Upper lobe of left lung (tissue), 4 donors: ENCODE results near the gene OR1F1.

Source experiments
- CTCF ChIP-seq, 6 experiments: fragments of 450-650 bp in 4 of 6; fragments of 200-600 bp in 2 of 6; sonication (generic) in 2 of 6; IDR thresholded peaks; one replicate each; pipeline ENCODE4 v1.5.1; 2016 to 2019; ENCODE audit warnings: antibody characterized with exemption in 6 of 6
- EP300 ChIP-seq, 4 donors: sonication (generic); formaldehyde crosslinking; IDR thresholded peaks; one replicate each; pipeline ENCODE4 v1.5.1; 2017; ENCODE audit warnings: antibody characterized with exemption in 4 of 4, control low read depth in 2 of 4
- POLR2A ChIP-seq, 4 donors: fragments of 450-650 bp; IDR thresholded peaks; one replicate each; pipeline ENCODE4 v1.5.1; 2016 to 2017; ENCODE audit warnings: antibody characterized with exemption in 4 of 4, mild to moderate bottlenecking in 2 of 4

- no peak for TF ChIP-seq CTCF (IDR thresholded peaks at IDR 0.05)
- no peak for TF ChIP-seq POLR2A (IDR thresholded peaks at IDR 0.05)
- no peak for TF ChIP-seq EP300 (IDR thresholded peaks at IDR 0.05)
Measured at GRCh38 chr16:3246876-3247275, 58.9 kb downstream of the OR1F1 start.
